MCF 10A (cell line): ENCODE measurements around the gene CFTR. TPM values are rescaled to one million over a fixed set of nuclear protein-coding genes. Genes with fewer than 3 reads are reported as not detected.

Source experiments
- BruUV-seq: library from RNA; stranded (reverse); fragments of 400-500 nt; replicated peaks from 2 replicates; lab custom pipeline; 2021; lab: Mats Ljungman, UMichigan
- CTCF ChIA-PET: fragments of 300-600 bp; sonication (Branson Sonifier 250); formaldehyde crosslinking; extraction: SDS; loops from one replicate; lab custom pipeline; 2021; ENCODE audit warnings: antibody characterized with exemption, inconsistent platforms; lab: Yijun Ruan, JAX
- POLR2A ChIA-PET: fragments of 300-600, 350-650 bp; sonication (Branson Sonifier 250); formaldehyde crosslinking; extraction: SDS; loops from one replicate; lab custom pipeline; 2020; ENCODE audit warnings: antibody characterized with exemption, inconsistent platforms; lab: Yijun Ruan, JAX
- DNase-seq: peaks from one replicate; pipeline ENCODE4 v3.0.0-alpha.2; 2018; ENCODE audit not compliant: unreplicated experiment
- H3K27ac Mint-ChIP-seq: one replicate; pipeline ENCODE4 v1.8.0; 2022; ENCODE audit warnings: mild to moderate bottlenecking, low read depth, mixed read lengths; ENCODE audit not compliant: unreplicated experiment
- H3K27me3 Mint-ChIP-seq: one replicate; pipeline ENCODE4 v1.8.0; 2022; ENCODE audit warnings: mixed read lengths; ENCODE audit not compliant: insufficient read depth, unreplicated experiment
- H3K36me3 Mint-ChIP-seq: one replicate; pipeline ENCODE4 v1.8.0; 2022; ENCODE audit warnings: mild to moderate bottlenecking, moderate library complexity, mixed read lengths; ENCODE audit not compliant: insufficient read depth, unreplicated experiment
- H3K4me1 Mint-ChIP-seq: one replicate; pipeline ENCODE4 v1.8.0; 2022; ENCODE audit warnings: mixed read lengths; ENCODE audit not compliant: insufficient read depth, unreplicated experiment
- H3K4me3 Mint-ChIP-seq: one replicate; pipeline ENCODE4 v1.8.0; 2022; ENCODE audit warnings: mild to moderate bottlenecking, moderate library complexity, mixed read lengths; ENCODE audit not compliant: unreplicated experiment
- H3K9me3 Mint-ChIP-seq: one replicate; pipeline ENCODE4 v1.8.0; 2022; ENCODE audit warnings: mixed read lengths; ENCODE audit not compliant: unreplicated experiment
- intact Hi-C: fragments of 100-400 bp; cut with micrococcal nuclease; formaldehyde crosslinking; loops from 2 replicates; pipeline ENCODE4 v1.14.1; 2022
- total RNA-seq: library from RNA; stranded (reverse); gene quantifications from 2 replicates; pipeline ENCODE4 v1.2.3, GENCODE V29; 2022
- TF ChIP-seq, protein P1 (sequence below): fragments of 200-600 bp; IDR thresholded peaks from one replicate; pipeline ENCODE4 v1.8.0; 2022; ENCODE audit warnings: antibody characterized with exemption, mild to moderate bottlenecking; ENCODE audit not compliant: unreplicated experiment

CFTR gene
- total RNA-seq, 1 experiment from 2014 or later: not detected

DNA sequence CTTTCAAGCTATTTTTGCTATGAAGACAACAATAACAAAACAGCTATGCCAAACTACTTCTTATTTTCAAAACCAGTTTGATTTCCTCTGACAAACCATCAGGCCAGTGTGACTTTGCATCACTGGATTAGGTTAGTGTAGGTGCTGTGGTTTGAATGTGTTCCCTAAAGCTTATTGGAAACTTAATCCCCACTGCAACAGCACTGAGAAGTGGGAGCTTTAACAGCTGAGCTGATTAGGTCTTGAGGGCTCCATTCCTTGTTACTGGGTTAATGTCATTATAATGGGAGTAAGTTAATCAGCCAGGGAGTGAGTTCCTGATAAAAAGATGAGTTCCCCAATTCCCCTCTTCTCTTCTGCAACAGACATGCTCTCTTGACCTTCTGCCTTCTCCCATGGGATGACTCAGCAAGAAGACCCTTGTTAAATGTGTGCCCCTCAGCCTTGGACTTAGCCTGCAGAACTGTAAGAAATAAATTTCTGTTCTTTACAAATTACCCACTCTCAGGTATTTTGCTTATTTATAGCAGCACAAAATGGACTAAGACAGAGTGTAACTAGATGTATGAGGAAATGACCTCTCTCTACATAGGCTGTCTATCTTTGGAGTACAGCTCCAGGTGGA, 206.6 kb downstream of the CFTR start:
- CTCF ChIA-PET: interaction anchor here (0.6 to 1.5 kb wide), 5 partner anchors 11 to 286 kb away, joined by 3 to 4 read pairs (median 4); no protein-coding TSS in a partner anchor
- no peaks in the 10 kb centered on the region for H3K27me3 Mint-ChIP-seq
- TF ChIP-seq, protein P1, sequence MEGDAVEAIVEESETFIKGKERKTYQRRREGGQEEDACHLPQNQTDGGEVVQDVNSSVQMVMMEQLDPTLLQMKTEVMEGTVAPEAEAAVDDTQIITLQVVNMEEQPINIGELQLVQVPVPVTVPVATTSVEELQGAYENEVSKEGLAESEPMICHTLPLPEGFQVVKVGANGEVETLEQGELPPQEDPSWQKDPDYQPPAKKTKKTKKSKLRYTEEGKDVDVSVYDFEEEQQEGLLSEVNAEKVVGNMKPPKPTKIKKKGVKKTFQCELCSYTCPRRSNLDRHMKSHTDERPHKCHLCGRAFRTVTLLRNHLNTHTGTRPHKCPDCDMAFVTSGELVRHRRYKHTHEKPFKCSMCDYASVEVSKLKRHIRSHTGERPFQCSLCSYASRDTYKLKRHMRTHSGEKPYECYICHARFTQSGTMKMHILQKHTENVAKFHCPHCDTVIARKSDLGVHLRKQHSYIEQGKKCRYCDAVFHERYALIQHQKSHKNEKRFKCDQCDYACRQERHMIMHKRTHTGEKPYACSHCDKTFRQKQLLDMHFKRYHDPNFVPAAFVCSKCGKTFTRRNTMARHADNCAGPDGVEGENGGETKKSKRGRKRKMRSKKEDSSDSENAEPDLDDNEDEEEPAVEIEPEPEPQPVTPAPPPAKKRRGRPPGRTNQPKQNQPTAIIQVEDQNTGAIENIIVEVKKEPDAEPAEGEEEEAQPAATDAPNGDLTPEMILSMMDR: no peak
- H3K4me3 Mint-ChIP-seq: no peak overlapping the region
- H3K27ac Mint-ChIP-seq: no peak overlapping the region
- no peaks in the 10 kb centered on the region for H3K36me3 Mint-ChIP-seq
- no peaks in the 10 kb centered on the region for H3K9me3 Mint-ChIP-seq
- POLR2A ChIA-PET: no interaction called here
- intact Hi-C loops: no loop called here
- no TSS peak for BruUV-seq
- DNase-seq: no peak
- H3K4me1 Mint-ChIP-seq: no peaks in the 10 kb centered on the region

DNA sequence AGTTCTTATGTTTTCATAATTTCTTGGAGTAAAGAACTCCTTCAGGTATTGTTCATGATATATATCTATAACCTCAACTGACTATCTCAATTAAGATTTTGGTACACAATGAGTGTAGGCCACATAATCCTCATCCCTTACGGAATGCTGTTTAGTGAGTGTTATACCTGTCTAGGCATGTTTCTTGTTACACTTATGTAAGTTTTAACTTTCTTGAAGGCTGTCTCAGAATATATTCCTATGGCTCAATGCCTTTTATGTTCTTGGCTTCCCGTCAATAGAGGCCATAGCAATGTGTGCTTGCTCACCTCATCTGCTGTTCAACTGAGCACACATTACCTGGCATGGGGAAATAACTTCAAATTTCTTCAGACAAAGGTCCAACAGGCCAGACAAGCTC, 208.3 kb downstream of the CFTR start:
- no peak overlapping the region for H3K4me3 Mint-ChIP-seq
- no TSS peak for BruUV-seq
- ChIA-PET CTCF (interaction anchor here (1.2 kb wide), 1 partner anchor 29 kb away, joined by 4 read pairs; no protein-coding TSS in a partner anchor), POLR2A (no interaction called here)
- H3K4me1 Mint-ChIP-seq: no peaks in the 10 kb centered on the region
- TF ChIP-seq, protein P1: no peak
- H3K9me3 Mint-ChIP-seq: no peaks in the 10 kb centered on the region
- peak; percentile 39 for DNase-seq
- no peaks in the 10 kb centered on the region for H3K36me3 Mint-ChIP-seq
- no peak overlapping the region for H3K27ac Mint-ChIP-seq
- intact Hi-C loops: no loop called here
- no peaks in the 10 kb centered on the region for H3K27me3 Mint-ChIP-seq

DNA sequence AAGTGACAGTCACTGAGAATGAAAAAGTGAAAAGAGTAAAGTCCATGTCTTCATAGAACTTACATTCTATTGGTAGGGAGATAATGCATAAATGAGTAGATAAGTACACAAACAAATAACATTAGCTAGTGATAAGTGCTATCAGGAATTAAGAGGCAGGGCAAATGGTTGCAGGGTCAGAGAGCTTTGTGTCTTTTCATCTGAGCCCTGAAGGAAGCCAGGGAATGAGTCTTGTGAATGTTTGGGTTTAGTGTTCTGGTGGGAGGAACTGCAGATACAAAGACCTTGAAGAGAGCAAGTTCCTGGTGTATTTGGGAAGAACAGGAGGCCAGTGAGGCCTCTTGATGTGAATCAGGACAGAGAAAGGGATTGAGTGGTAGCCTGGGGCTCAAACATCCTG, 209.6 kb downstream of the CFTR start:
- POLR2A ChIA-PET: no interaction called here
- no peaks in the 10 kb centered on the region for H3K36me3 Mint-ChIP-seq
- DNase-seq: no peak
- no peaks in the 10 kb centered on the region for H3K27me3 Mint-ChIP-seq
- CTCF ChIA-PET: interaction anchor here (1.2 kb wide), 1 partner anchor 44 kb away, joined by 3 read pairs; no protein-coding TSS in a partner anchor
- no peaks in the 10 kb centered on the region for H3K4me1 Mint-ChIP-seq
- H3K27ac Mint-ChIP-seq: no peak overlapping the region
- intact Hi-C loops: no loop called here
- no TSS peak for BruUV-seq
- H3K4me3 Mint-ChIP-seq: no peak overlapping the region
- TF ChIP-seq, protein P1: no peak
- no peaks in the 10 kb centered on the region for H3K9me3 Mint-ChIP-seq

DNA sequence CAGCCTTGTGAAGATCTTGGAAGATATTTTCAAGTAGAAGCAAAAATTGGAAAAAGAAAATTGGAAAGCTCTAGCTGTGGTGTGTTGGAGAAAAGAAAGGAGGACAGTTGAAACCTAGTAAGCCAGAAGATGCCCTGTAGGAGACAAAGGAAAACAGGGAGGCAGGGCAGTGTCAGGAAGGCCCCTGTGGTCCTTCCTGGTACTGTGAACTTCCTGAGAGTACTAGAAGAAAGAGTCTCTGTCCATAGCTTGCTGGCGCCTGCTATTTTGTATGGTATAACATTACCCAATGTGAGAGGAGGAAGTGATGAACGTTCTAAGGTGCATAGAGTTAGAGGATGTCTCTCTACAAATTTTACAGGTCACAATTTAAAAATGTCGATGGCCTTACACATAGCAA, 210.3 kb downstream of the CFTR start:
- POLR2A ChIA-PET: no interaction called here
- intact Hi-C loops: no loop called here
- no peaks in the 10 kb centered on the region for H3K27me3 Mint-ChIP-seq
- H3K27ac Mint-ChIP-seq: no peak overlapping the region
- H3K36me3 Mint-ChIP-seq: no peaks in the 10 kb centered on the region
- TF ChIP-seq, protein P1: no peak
- no peak overlapping the region for H3K4me3 Mint-ChIP-seq
- H3K4me1 Mint-ChIP-seq: no peaks in the 10 kb centered on the region
- no peaks in the 10 kb centered on the region for H3K9me3 Mint-ChIP-seq
- DNase-seq: no peak
- CTCF ChIA-PET: interaction anchor here (1.2 kb wide), 1 partner anchor 43 kb away, joined by 3 read pairs; no protein-coding TSS in a partner anchor
- BruUV-seq: no TSS peak
